IPS-18a (cell line): ENCODE measurements around the gene TBX20.

Experiments
- H3K27ac ChIP-seq: one replicate; pipeline ENCODE4 v1.5.1; 2013; ENCODE audit warnings: low read length
- H3K27me3 ChIP-seq: one replicate; pipeline ENCODE4 v1.6.1; 2013; ENCODE audit warnings: mild to moderate bottlenecking, low read length; ENCODE audit not compliant: control insufficient read depth, insufficient read depth
- H3K36me3 ChIP-seq: one replicate; pipeline ENCODE4 v1.6.1; 2013; ENCODE audit warnings: low read depth, low read length; ENCODE audit not compliant: control insufficient read depth
- H3K4me1 ChIP-seq: one replicate; pipeline ENCODE4 v1.6.1; 2013; ENCODE audit warnings: low read depth, low read length; ENCODE audit not compliant: control insufficient read depth
- H3K4me3 ChIP-seq: one replicate; pipeline ENCODE4 v1.5.1; 2013; ENCODE audit warnings: low read length
- H3K9ac ChIP-seq: one replicate; pipeline ENCODE4 v1.6.1; 2013; ENCODE audit warnings: mild to moderate bottlenecking, low read length, moderate library complexity
- H3K9me3 ChIP-seq: one replicate; pipeline ENCODE4 v1.6.1; 2013; ENCODE audit warnings: low read depth, low read length; ENCODE audit not compliant: control insufficient read depth

TBX20 gene

DNA sequence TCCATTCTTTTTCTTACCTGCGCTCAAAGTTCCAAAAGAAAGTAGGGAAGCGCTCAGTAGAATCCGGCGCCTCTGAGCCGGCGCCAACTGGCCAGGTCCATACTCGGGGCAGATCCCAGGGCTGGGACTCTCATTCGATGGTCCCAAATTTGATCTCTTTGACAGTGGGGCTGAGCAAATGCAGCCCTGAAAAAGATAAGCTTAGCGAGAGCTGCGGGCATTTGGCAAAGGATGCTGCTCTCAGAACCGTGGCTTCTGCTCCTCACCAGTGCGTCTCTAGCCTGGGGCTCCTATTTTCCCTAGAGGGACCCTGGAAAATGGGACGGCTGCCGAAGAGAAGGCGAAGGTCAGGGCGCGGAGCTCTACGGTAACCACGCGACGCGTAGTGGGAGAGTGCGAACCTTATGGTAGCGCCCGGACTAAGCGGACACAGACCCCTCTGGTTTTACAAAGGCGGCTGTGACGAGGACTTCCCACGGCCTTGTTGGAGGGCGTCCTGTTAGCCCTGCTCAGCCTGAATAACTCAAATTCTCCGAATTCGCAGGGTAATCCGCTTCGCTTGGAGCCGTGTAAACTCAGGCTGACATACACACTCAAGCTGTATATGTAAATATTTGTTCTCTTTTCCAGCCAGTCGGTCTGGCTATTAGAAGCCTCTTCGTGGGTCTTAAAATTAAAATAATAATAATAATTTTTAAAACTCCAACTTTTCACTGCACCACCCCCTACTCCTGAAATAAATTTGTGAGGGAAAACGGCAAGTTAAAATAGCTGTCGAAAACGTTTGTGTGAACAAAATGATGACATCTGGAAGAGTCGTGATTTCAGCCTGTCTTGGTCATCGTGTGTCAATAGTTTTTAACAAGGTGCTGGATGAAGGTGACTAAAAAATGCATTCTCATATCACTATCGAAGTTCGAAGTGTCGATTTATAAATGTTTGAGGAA lies 869 bp upstream of the TBX20 start:
- H3K27me3 ChIP-seq, result peaks cover 100% of the 10 kb centered on the region
- peak overlapping the region; percentile 61 for H3K4me3 ChIP-seq
- no peak overlapping the region for H3K27ac ChIP-seq

DNA sequence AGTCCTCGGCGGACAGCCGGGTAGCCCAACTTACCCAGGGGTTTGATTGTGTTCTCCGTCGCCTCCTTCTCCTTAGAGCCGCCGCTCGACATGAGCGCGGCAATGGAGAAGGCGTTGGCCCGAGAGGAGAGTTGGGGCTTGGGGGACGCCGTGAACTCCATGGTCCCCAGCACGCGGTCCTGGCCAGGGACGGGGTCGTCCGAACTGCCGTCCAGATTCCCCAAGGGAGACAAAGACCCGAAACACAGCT lies 515 bp downstream of the TBX20 start:
- no peak overlapping the region for H3K9ac ChIP-seq
- no peak overlapping the region for H3K27ac ChIP-seq
- H3K4me1 ChIP-seq, result peaks cover 21% of the 10 kb centered on the region
- no peaks in the 10 kb centered on the region for H3K36me3 ChIP-seq
- H3K4me3 ChIP-seq, result peak overlapping the region; percentile 61
- peaks cover 100% of the 10 kb centered on the region for H3K27me3 ChIP-seq
- H3K9me3 ChIP-seq, result no peaks in the 10 kb centered on the region

More for the DNA sequence above, 869 bp upstream of the TBX20 start:
- no peaks in the 10 kb centered on the region for H3K36me3 ChIP-seq
- no peaks in the 10 kb centered on the region for H3K9me3 ChIP-seq
- no peak overlapping the region for H3K9ac ChIP-seq
- peaks cover 27% of the 10 kb centered on the region for H3K4me1 ChIP-seq

GRCh38 chr7:35252612-35253459 lies 1.1 kb downstream of the TBX20 start:
- H3K4me3 ChIP-seq, result peak overlapping the region; percentile 61
- H3K27me3 ChIP-seq, result peaks cover 100% of the 10 kb centered on the region
- no peak overlapping the region for H3K9ac ChIP-seq
- peaks cover 22% of the 10 kb centered on the region for H3K4me1 ChIP-seq
- H3K27ac ChIP-seq, result no peak overlapping the region
- H3K9me3 ChIP-seq, result no peaks in the 10 kb centered on the region
- no peaks in the 10 kb centered on the region for H3K36me3 ChIP-seq

DNA sequence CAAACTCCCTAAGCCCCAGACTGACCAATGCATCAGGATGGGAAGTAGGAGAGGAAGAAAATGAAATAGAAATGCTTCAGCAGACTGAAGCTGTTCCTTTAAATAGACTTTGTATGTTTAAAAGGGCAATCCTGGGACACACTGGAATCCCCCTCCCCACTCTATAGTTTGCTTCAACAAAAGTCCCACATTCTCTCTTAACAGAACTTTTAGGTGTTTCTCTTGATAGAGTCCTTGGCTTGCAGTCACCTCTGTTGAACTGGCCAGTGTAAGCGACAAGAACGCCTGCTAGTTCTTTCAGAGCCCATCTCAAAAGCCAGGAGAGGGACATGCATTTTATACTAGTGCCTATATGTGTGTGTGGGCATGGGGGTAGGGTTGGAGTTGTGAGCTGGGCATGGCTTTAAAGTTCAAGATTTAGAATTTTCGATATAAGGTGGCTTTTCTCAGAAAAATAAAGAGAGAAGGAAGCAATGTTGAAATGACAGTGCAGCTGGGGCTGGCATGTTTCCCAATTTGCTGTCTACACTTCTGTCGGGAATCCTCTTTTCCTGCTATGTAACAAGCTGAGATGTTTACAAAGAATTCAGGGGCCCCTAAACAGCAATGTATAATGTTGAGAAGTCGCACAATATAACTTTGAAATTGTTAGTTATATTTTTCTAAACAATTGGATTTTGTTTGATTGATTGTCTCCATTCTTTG lies 2.1 kb downstream of the TBX20 start:
- H3K36me3 ChIP-seq, result no peaks in the 10 kb centered on the region
- H3K9me3 ChIP-seq, result no peaks in the 10 kb centered on the region
- no peak overlapping the region for H3K27ac ChIP-seq
- peaks cover 20% of the 10 kb centered on the region for H3K4me1 ChIP-seq
- H3K4me3 ChIP-seq, result no peak overlapping the region
- peaks cover 100% of the 10 kb centered on the region for H3K27me3 ChIP-seq
- no peak overlapping the region for H3K9ac ChIP-seq

DNA sequence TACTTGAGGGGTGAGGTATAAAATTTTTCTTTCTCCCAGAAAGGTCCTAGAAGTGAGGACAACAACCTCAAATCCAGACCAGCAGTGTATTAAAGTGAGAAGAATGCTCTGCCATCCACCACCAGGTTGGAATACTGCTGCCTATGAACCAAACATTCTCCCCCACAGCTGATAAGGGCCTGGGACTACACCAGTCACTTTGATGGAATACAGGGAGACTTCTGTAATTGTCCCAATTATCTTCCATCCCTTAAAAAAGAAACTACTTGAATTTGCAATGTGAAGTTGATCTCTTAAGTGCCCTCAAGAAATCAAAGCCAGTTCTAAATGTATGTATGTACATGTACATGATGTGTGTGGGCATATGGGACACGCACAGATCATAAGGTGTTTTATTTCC lies 3.0 kb downstream of the TBX20 start:
- no peaks in the 10 kb centered on the region for H3K9me3 ChIP-seq
- H3K36me3 ChIP-seq, result no peaks in the 10 kb centered on the region
- no peak overlapping the region for H3K4me3 ChIP-seq
- H3K4me1 ChIP-seq, result peaks cover 13% of the 10 kb centered on the region
- peaks cover 99% of the 10 kb centered on the region for H3K27me3 ChIP-seq
- H3K27ac ChIP-seq, result no peak overlapping the region
- no peak overlapping the region for H3K9ac ChIP-seq

DNA sequence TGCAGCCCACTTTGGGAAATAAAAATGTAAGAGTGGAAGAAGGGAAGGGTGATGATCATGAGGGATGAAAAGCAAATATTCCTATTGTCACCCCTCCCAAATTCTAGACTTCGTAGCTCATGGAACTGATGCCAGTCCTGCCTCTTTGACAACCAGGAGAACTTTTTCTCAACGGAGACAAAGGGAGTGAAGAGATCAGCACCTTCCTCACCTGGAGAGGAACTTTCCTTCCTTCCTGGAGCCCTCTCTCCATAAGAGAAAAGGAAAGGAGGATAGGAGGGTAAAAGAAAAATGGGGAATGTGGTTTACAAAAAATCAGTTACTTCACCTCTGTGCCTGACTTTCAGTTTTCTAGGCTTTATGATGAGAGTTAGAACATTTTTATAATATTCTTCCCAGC lies 3.4 kb downstream of the TBX20 start:
- Histone ChIP-seq H3K4me1 (peaks cover 13% of the 10 kb centered on the region), H3K27ac (no peak overlapping the region), H3K27me3 (peaks cover 98% of the 10 kb centered on the region), H3K4me3 (no peak overlapping the region), H3K9me3 (no peaks in the 10 kb centered on the region), H3K9ac (no peak overlapping the region), H3K36me3 (no peaks in the 10 kb centered on the region)

- no peak overlapping the region for H3K9ac ChIP-seq
- H3K4me3 ChIP-seq, result peak overlapping the region; percentile 57
- H3K27me3 ChIP-seq, result peaks cover 95% of the 10 kb centered on the region
These were observed 4.4 kb downstream of the TBX20 start for GRCh38 chr7:35249537-35249907.

DNA sequence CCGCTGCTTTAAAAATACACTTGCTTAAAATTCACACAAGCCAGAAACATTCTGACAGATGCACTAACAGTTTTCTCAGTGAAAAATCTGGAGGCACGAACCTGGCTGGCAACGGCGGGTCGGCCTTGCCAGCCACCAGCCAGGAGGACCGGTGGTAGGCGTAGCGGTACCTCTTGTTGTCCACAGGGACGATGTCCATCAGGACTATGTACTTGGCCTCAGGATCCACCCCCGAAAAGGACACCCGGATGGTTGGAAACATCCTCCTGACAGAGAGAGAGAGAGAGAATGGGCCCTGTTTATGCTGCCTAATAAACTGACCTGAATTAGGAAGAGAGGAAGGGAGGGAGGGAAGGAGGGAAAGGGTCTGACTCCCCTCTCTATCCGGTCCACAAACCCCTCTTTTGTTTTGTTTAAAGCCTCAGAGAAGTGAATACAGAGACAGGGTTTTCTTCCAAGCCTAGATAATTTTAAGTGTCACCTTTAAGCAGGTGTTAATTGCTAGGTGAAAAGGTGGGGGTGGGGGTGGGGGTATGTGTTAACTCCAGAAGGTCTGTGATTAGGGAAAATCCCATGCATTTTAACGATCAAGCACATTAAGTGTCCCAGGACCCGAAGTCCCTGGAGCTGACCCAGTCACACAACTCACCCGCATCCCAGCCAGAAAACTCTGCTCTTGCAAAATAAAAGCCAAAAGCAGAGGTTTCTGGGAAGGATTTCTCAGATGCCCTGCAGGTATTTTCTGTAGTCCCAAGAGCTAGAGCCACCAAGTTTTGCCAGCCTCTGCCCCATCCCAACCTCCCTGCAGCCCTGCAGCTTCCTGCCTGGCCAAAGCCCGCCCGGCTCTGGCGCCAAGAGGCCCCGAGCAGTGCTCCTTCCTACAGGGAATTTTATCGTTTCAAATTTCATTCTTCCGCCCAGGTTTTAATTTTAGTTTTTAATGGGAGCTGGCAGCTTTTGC lies 5.0 kb downstream of the TBX20 start:
- no peak overlapping the region for H3K9ac ChIP-seq
- H3K27ac ChIP-seq, result no peak overlapping the region
- H3K9me3 ChIP-seq, result no peaks in the 10 kb centered on the region
- peaks cover 13% of the 10 kb centered on the region for H3K4me1 ChIP-seq
- no peaks in the 10 kb centered on the region for H3K36me3 ChIP-seq
- peak overlapping the region; percentile 57 for H3K4me3 ChIP-seq
- peaks cover 92% of the 10 kb centered on the region for H3K27me3 ChIP-seq

More at GRCh38 chr7:35249537-35249907, 4.4 kb downstream of the TBX20 start:
- Histone ChIP-seq H3K9me3 (no peaks in the 10 kb centered on the region), H3K27ac (no peak overlapping the region), H3K36me3 (no peaks in the 10 kb centered on the region), H3K4me1 (peaks cover 13% of the 10 kb centered on the region)

GRCh38 chr7:35246819-35247218 lies 7.1 kb downstream of the TBX20 start:
- no peaks in the 10 kb centered on the region for H3K36me3 ChIP-seq
- no peak overlapping the region for H3K4me3 ChIP-seq
- H3K4me1 ChIP-seq, result peaks cover 13% of the 10 kb centered on the region
- peaks cover 72% of the 10 kb centered on the region for H3K27me3 ChIP-seq
- H3K9ac ChIP-seq, result no peak overlapping the region
- H3K27ac ChIP-seq, result no peak overlapping the region
- H3K9me3 ChIP-seq, result no peaks in the 10 kb centered on the region

DNA sequence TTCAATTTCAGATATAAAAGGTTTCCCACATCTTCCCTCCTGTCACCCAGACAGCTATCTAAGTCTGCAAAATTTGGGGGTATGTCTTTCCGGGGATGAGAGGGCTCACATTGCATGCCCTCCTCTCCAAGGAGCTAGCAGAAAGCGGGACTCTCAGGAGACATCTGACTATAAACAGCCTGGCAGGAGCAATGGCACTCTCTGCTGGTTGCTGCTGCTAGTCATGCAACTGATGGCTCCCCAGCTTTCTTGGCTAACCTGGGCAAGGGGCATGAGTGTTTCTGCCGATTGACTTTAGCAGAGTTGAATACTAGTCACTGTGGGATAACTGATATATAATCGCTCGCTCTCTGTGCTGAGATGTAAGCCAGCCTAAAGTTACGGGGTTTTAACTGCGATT lies 12.0 kb downstream of the TBX20 start:
- Histone ChIP-seq H3K4me3 (no peak overlapping the region), H3K36me3 (no peaks in the 10 kb centered on the region), H3K9ac (no peak overlapping the region), H3K27ac (no peak overlapping the region), H3K27me3 (peaks cover 22% of the 10 kb centered on the region), H3K9me3 (no peaks in the 10 kb centered on the region), H3K4me1 (no peaks in the 10 kb centered on the region)
